CD4-positive, alpha-beta T cell treated with Interleukin-6 at 100 ng/mL for 8 hours (primary cell): ENCODE data around the gene CMTM7.
"Not testable (repeated sequence)": the region's sequence is repeated elsewhere in the genome, so short reads cannot be mapped to it uniquely, and the experiment has no call there.

Experiments used
- DNase-seq: peaks from one replicate; pipeline ENCODE4 v3.0.0-alpha.2; 2020; ENCODE audit warnings: mixed read lengths, low spot score

The CMTM7 gene

GRCh38 chr3:32383136-32383711 lies 8.4 kb upstream of the CMTM7 start:
- DNase-seq = no peak

- DNase-seq = no peak
These were observed 6.7 kb upstream of the CMTM7 start for GRCh38 chr3:32384938-32385337.

GRCh38 chr3:32387512-32387911 lies 4.1 kb upstream of the CMTM7 start:
- DNase-seq = no peak

GRCh38 chr3:32389577-32389976 lies 2.1 kb upstream of the CMTM7 start:
- not testable (repeated sequence) for DNase-seq

GRCh38 chr3:32392536-32393302 lies 1.1 kb downstream of the CMTM7 start:
- no peak for DNase-seq

GRCh38 chr3:32395496-32395895 lies 3.8 kb downstream of the CMTM7 start:
- no peak for DNase-seq

- no peak for DNase-seq
These were observed 6.3 kb downstream of the CMTM7 start for GRCh38 chr3:32397941-32398340.

GRCh38 chr3:32398531-32398930 lies 6.9 kb downstream of the CMTM7 start:
- DNase-seq = no peak

GRCh38 chr3:32399030-32399620 lies 7.5 kb downstream of the CMTM7 start:
- DNase-seq = peak; percentile 63

- no peak for DNase-seq
These were observed 9.5 kb downstream of the CMTM7 start for GRCh38 chr3:32401126-32401525.

- DNase-seq = peak; percentile 69
These were observed 10.0 kb downstream of the CMTM7 start for GRCh38 chr3:32401556-32402081.

- DNase-seq = no peak
These were observed 12.0 kb downstream of the CMTM7 start for GRCh38 chr3:32403663-32404062.

- DNase-seq = no peak
These were observed 13.1 kb downstream of the CMTM7 start for GRCh38 chr3:32404714-32405113.

GRCh38 chr3:32405155-32405554 lies 13.5 kb downstream of the CMTM7 start:
- DNase-seq = no peak

- no peak for DNase-seq
These were observed 14.2 kb downstream of the CMTM7 start for GRCh38 chr3:32405711-32406323.

GRCh38 chr3:32406486-32407408 lies 15.1 kb downstream of the CMTM7 start:
- no peak for DNase-seq

GRCh38 chr3:32410367-32411246 lies 19.0 kb downstream of the CMTM7 start:
- DNase-seq = no peak

GRCh38 chr3:32411442-32411841 lies 19.8 kb downstream of the CMTM7 start:
- no peak for DNase-seq

- no peak for DNase-seq
These were observed 21.2 kb downstream of the CMTM7 start for GRCh38 chr3:32412887-32413286.

GRCh38 chr3:32413845-32414521 lies 22.3 kb downstream of the CMTM7 start:
- DNase-seq = no peak
